OCI-LY1 (cell line): ENCODE measurements around the gene CDC25B.

Experiments used
- H2AFZ ChIP-seq: fragments of 200-600 bp; sonication (generic), shearing (Covaris generic); 2 replicates; pipeline ENCODE4 v1.6.0; 2014; ENCODE audit warnings: antibody characterized with exemption, mild to moderate bottlenecking, low read length
- H3F3A ChIP-seq: fragments of 200-600 bp; sonication (generic), shearing (Covaris generic); 2 replicates; pipeline ENCODE4 v1.6.0; 2014; ENCODE audit warnings: mild to moderate bottlenecking, antibody characterized with exemption, low read length, moderate library complexity; ENCODE audit not compliant: insufficient read depth
- H3K27ac ChIP-seq: fragments of 200-600 bp; sonication (generic); 2 replicates; pipeline ENCODE4 v1.5.1; 2014; ENCODE audit warnings: low read length, mixed run types, mild to moderate bottlenecking, low read depth; ENCODE audit not compliant: poor library complexity, severe bottlenecking
- H3K27me3 ChIP-seq: fragments of 200-600 bp; sonication (generic); 2 replicates; pipeline ENCODE4 v1.6.0; 2014; ENCODE audit warnings: antibody characterized with exemption, mild to moderate bottlenecking, low read length, moderate library complexity; ENCODE audit not compliant: insufficient read depth
- H3K36me3 ChIP-seq: fragments of 200-600 bp; sonication (generic); 2 replicates; pipeline ENCODE4 v1.6.1; 2014; ENCODE audit warnings: mild to moderate bottlenecking, antibody characterized with exemption, low read length, moderate library complexity, mixed read lengths; ENCODE audit not compliant: insufficient read depth
- H3K4me1 ChIP-seq: fragments of 200-600 bp; sonication (generic); 2 replicates; pipeline ENCODE4 v1.5.1; 2014; ENCODE audit warnings: mild to moderate bottlenecking, low read length, moderate library complexity; ENCODE audit not compliant: insufficient read depth, severe bottlenecking
- H3K4me2 ChIP-seq: fragments of 200-600 bp; sonication (generic), shearing (Covaris generic); 2 replicates; pipeline ENCODE4 v1.6.1; 2014; ENCODE audit warnings: low read length
- H3K4me3 ChIP-seq: fragments of 200-600 bp; sonication (generic); 2 replicates; pipeline ENCODE4 v1.5.1; 2014; ENCODE audit warnings: low read length, low read depth, mild to moderate bottlenecking, mixed read lengths; ENCODE audit not compliant: poor library complexity, severe bottlenecking
- H3K79me2 ChIP-seq: fragments of 200-600 bp; shearing (Covaris generic); 2 replicates; pipeline ENCODE4 v1.6.1; 2016; ENCODE audit warnings: mixed run types, low read length, mixed read lengths; ENCODE audit not compliant: insufficient read depth
- H3K9ac ChIP-seq: fragments of 200-600 bp; sonication (generic), shearing (Covaris generic); 2 replicates; pipeline ENCODE4 v1.6.1; 2014; ENCODE audit warnings: mild to moderate bottlenecking, low read length, mixed read lengths
- H3K9me2 ChIP-seq: fragments of 200-600 bp; sonication (generic), shearing (Covaris generic); 2 replicates; pipeline ENCODE4 v1.6.1; 2014; ENCODE audit warnings: low read depth, mild to moderate bottlenecking, low read length, mixed read lengths
- H3K9me3 ChIP-seq: fragments of 200-600 bp; shearing (Covaris generic); 2 replicates; pipeline ENCODE4 v1.6.1; 2014; ENCODE audit warnings: low read length, mixed read lengths
- H4K20me1 ChIP-seq: fragments of 200-600 bp; sonication (generic), shearing (Covaris generic); 2 replicates; pipeline ENCODE4 v1.6.0; 2016; ENCODE audit warnings: mild to moderate bottlenecking, low read length; ENCODE audit not compliant: insufficient read depth
- EZH2 ChIP-seq: fragments of 200-600 bp; sonication (generic), shearing (Covaris generic); IDR thresholded peaks from 2 replicates; pipeline ENCODE4 v1.8.0; 2017; ENCODE audit warnings: borderline replicate concordance, mixed run types, mild to moderate bottlenecking, antibody characterized with exemption, low read length, moderate library complexity, mixed read lengths
- TF ChIP-seq, protein P1 (sequence below): fragments of 200-600 bp; sonication (generic), shearing (Covaris generic); IDR thresholded peaks from 2 replicates; pipeline ENCODE4 v1.5.1; 2017; ENCODE audit warnings: mild to moderate bottlenecking, antibody characterized with exemption, low read length, moderate library complexity, mixed read lengths

The CDC25B gene

DNA sequence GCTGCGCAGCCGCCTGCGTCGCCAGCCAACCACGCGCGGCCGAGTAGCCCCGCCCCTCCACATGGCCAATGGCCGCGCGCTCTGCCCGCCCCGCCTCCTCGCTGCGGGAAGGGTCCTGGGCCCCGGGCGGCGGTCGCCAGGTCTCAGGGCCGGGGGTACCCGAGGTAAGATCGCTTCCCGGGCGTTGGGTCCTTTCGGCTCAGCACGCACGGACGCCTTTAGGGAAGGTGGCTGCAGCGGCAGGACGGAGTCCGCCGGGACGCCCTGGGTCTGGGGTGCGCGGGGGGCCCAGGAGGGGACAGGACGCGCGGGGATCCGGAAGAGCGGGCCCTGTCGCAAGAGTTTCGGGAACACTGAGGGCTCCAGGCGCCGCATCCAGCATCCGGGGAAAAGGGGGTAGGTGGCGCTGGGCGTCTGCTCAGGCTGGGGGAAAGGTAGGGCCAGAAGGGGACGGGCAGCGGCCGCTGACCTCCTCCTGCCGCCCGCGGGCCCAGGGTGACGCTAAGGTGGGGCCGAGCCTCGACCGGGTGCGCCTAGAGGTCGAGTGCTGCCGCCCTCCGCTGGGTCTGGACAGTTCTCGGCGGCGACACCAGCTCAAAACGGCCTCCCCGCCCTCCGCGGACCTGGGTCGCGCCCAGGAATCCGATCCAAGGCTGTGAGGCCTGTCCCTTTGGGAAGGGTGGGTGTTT is 50.8 kb downstream of the CDC25B start, which contains the start of gene MAVS:
MAVS (plus strand) TSS at position 95 of the 689 bp plus-strand sequence. CDS start 7,791 bp downstream, outside the sequence.
- Histone ChIP-seq H3K4me2 (peak within 1 kb of the TSS; percentile 93), H3K27me3 (no peaks in the 10 kb centered on the region), H3K9me2 (no peaks in the 10 kb centered on the region), H4K20me1 (no peaks in the 10 kb centered on the region), H3K79me2 (no peaks in the 10 kb centered on the region), H3F3A (no peaks in the 10 kb centered on the region), H3K27ac (peak within 1 kb of the TSS; percentile 31), H3K9me3 (no peaks in the 10 kb centered on the region), H3K4me3 (peak within 1 kb of the TSS; percentile 87), H3K9ac (peak within 1 kb of the TSS; percentile 80), H2AFZ (peak within 1 kb of the TSS; percentile 73; the same call in 1 of the 2 replicates), H3K36me3 (no peaks in the 10 kb centered on the region), H3K4me1 (peaks cover 21% of the 10 kb centered on the region)
- TF ChIP-seq EZH2, result no peak
- TF ChIP-seq, protein P1, sequence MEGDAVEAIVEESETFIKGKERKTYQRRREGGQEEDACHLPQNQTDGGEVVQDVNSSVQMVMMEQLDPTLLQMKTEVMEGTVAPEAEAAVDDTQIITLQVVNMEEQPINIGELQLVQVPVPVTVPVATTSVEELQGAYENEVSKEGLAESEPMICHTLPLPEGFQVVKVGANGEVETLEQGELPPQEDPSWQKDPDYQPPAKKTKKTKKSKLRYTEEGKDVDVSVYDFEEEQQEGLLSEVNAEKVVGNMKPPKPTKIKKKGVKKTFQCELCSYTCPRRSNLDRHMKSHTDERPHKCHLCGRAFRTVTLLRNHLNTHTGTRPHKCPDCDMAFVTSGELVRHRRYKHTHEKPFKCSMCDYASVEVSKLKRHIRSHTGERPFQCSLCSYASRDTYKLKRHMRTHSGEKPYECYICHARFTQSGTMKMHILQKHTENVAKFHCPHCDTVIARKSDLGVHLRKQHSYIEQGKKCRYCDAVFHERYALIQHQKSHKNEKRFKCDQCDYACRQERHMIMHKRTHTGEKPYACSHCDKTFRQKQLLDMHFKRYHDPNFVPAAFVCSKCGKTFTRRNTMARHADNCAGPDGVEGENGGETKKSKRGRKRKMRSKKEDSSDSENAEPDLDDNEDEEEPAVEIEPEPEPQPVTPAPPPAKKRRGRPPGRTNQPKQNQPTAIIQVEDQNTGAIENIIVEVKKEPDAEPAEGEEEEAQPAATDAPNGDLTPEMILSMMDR, result no peak; the same call in 1 of the 2 replicates

DNA sequence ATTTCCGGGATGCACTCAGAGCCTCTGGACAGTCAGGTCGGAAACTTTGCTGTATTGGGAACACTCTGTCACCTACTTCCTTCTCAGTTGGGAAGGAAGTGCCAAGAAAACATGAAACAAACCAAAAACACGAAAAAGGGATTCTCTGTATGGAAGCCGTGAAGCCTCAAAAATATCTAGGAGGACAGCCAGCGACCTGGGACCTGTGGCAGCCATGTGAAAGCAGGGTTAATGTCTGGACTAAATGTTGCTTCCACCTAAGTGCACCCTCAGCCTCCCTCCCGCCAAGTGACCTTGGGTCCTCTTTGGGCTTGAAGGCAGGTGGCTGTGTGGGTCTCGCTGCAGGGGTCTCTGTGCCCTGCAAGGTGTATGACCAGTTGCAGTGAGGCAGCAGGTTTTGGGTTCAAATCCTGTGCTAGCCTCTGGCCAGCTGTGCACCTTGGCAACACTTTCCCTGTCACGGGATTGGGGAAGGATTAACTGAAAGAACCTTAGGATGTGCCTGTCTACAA is 51.4 kb downstream of the CDC25B start:
- no peaks in the 10 kb centered on the region for H3K9me3 ChIP-seq
- no peaks in the 10 kb centered on the region for H3K79me2 ChIP-seq
- no peaks in the 10 kb centered on the region for H3K9me2 ChIP-seq
- TF ChIP-seq EZH2, result no peak
- TF ChIP-seq, protein P1, result no peak
- no peaks in the 10 kb centered on the region for H3K27me3 ChIP-seq
- no peak overlapping the region for H2AFZ ChIP-seq
- H3K4me2 ChIP-seq, result peak overlapping the region; percentile 93
- H3K36me3 ChIP-seq, result no peaks in the 10 kb centered on the region
- H3F3A ChIP-seq, result no peaks in the 10 kb centered on the region
- peak overlapping the region; percentile 87 for H3K4me3 ChIP-seq
- H3K9ac ChIP-seq, result peak overlapping the region; percentile 80
- H3K27ac ChIP-seq, result peak overlapping the region; percentile 31
- H4K20me1 ChIP-seq, result no peaks in the 10 kb centered on the region
- H3K4me1 ChIP-seq, result peaks cover 21% of the 10 kb centered on the region

DNA sequence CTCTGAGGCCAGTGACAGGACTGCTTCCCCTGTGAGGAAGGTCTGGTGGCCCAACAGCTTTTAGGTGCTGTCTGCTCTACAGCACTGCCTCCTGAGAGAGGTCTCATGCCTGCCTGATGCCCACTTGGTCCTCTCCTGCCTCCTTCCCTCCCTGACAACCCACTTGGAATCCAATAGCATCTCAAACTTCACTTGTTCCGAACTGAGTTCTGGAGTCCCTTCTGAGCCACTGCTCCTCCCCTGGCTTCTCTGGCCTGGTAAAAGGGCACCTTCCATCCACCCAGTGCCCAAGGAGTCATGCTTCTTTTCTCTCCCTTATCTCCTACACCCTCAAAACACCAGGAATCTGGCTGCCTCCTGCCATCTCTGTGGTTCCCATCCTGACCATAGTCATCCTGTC is 52.5 kb downstream of the CDC25B start:
- H3K9ac ChIP-seq, result no peak overlapping the region; the same call in 1 of the 2 replicates
- peaks cover 21% of the 10 kb centered on the region for H3K4me1 ChIP-seq
- no peak overlapping the region for H3K4me3 ChIP-seq
- H3K27me3 ChIP-seq, result no peaks in the 10 kb centered on the region
- no peaks in the 10 kb centered on the region for H4K20me1 ChIP-seq
- no peak overlapping the region for H3K4me2 ChIP-seq
- no peaks in the 10 kb centered on the region for H3K9me2 ChIP-seq
- no peak overlapping the region for H2AFZ ChIP-seq
- H3K79me2 ChIP-seq, result no peaks in the 10 kb centered on the region
- H3K36me3 ChIP-seq, result no peaks in the 10 kb centered on the region
- no peaks in the 10 kb centered on the region for H3F3A ChIP-seq
- TF ChIP-seq, protein P1, result no peak
- TF ChIP-seq EZH2, result no peak
- H3K27ac ChIP-seq, result no peak overlapping the region
- no peaks in the 10 kb centered on the region for H3K9me3 ChIP-seq
